ENCODE measurements around the gene TTC7B. TPM values are rescaled to one million over a fixed set of nuclear protein-coding genes. Genes with fewer than 3 reads are reported as not detected.

The TTC7B gene
- total and polyA plus RNA-seq, 2 experiments from 2014 or later, result 7.9 to 28.6 TPM

DNA sequence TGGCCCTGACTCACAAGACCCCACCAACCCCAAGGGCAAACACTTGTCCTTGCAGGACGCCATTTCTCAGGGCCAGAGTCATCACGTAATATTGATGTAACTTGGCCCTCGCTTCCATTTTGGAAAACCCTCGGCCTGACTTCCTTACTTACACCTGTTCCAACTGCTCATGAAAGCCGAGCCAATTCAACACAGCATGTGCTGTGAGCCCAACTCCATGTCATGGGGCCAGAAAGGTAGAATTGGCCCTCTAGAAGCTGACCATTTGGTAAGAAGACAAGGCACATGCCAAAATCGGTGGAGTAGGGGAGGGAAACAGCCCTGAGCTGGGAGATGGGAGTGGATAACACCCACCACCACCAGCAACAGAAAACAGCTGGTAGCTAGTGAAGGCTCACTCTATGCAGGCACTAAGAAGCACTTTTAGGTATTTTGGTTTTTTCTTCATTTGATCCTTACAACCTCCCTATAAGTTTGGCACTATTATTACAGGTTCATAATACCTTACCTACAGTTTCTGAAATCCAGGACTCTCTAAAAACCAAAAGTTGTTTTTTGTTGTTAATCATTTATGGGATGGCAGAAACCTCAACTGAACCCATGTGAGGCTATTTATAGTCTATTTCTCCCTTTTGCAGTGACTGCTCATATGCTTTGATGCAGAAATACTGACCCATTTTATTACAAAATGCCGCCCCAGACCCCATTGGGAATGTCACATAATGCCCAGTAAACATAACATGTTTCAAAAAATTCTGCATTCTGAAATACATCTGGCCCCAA lies 6.5 kb downstream of the TTC7B start (continued):
- TF ChIP-seq CTCF (conservative IDR thresholded peaks at IDR 0.05; ENCODE audit: low read depth in 2 of 2) (no peak), EZH2 (IDR thresholded peaks at IDR 0.05; ENCODE audit: low read depth, unreplicated experiment) (no peak), ETS1 (IDR thresholded peaks at IDR 0.05) (no peak), ZNF331 (CRISPR knock-in tag; IDR thresholded peaks at IDR 0.05; ENCODE audit: low read depth) (no peak), CREB1 (CRISPR knock-in tag; IDR thresholded peaks at IDR 0.05; ENCODE audit: low read depth) (no peak), JUNB (IDR thresholded peaks at IDR 0.05; ENCODE audit: unreplicated experiment) (no peak), ZNF114 (CRISPR knock-in tag; IDR thresholded peaks at IDR 0.05) (no peak), REST (IDR thresholded peaks at IDR 0.05; ENCODE audit: unreplicated experiment) (no peak), EZH2phosphoT487 (IDR thresholded peaks at IDR 0.05; ENCODE audit: unreplicated experiment) (no peak)

DNA sequence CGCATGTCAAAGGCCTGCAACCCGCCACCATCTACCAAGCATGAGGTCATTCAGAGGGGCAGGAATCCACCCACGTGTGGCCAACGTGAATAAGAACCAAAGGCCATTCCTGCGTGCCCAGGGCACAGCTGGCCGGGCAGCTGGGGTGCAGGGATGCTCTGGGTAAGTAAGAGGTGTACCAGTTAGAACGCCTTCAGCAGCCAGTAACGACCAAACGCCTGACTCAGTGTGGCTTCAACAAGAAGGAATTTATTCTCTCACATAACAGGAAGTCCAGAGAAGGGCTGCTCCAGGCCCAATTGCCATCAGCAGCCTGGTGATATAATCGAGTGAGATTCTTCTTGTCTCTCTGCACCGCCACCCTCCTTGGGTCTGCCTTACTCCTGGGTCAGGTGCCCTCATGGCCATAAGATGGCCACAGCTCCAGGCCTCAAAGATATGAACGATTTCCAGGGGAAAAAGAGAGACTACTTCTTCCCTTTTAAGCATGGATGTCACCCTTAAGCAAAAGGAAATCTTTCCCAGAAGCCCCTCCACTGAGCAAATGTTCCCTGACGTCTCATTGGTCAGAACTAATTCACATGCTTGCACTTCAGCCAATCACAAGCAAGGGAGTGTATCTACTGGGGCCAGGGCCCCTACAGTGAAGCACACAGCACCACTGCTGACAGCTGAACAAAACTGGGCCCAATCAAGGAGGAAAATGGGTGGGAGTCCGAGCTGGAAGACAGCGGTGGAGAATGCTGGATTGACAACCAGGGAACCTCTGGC lies 7.3 kb downstream of the TTC7B start:
- Mint-ChIP-seq H3K27me3 (ENCODE audit: insufficient read depth, low read depth, poor library complexity) (peaks cover 7% of the 10 kb centered on the region), H3K9me3 (no peaks in the 10 kb centered on the region), H3K4me1 (peaks cover 5% of the 10 kb centered on the region; the same call in 1 of the 3 replicates), H3K4me3 (no peak overlapping the region), H3K36me3 (ENCODE audit: low read depth) (no peaks in the 10 kb centered on the region), H3K27ac (no peak overlapping the region)
- ATAC-seq (no peak), DNase-seq (ENCODE audit: low spot score) (no peak)
- Histone ChIP-seq H3K4me3 (no peak overlapping the region), H3K4me2 (no peak overlapping the region), H3K36me3 (ENCODE audit: insufficient read depth) (no peaks in the 10 kb centered on the region), H3K27me3 (ENCODE audit: insufficient read depth) (no peaks in the 10 kb centered on the region), H2AFZ (no peak overlapping the region), H3K4me1 (ENCODE audit: insufficient read depth) (no peaks in the 10 kb centered on the region), H4K20me1 (replicated peaks; ENCODE audit: insufficient read depth) (no peaks in the 10 kb centered on the region), H3K27ac (ENCODE audit: low read depth) (no peak overlapping the region), H3F3A (replicated peaks; ENCODE audit: low read depth) (no peaks in the 10 kb centered on the region), H3K79me2 (replicated peaks; ENCODE audit: insufficient read depth) (peaks cover 3% of the 10 kb centered on the region; the same call in 1 of the 2 replicates), H3K9me2 (ENCODE audit: insufficient read depth) (no peaks in the 10 kb centered on the region)
- TF ChIP-seq ZNF331 (CRISPR knock-in tag; IDR thresholded peaks at IDR 0.05; ENCODE audit: low read depth) (no peak), EZH2 (IDR thresholded peaks at IDR 0.05; ENCODE audit: low read depth, unreplicated experiment) (no peak), REST (IDR thresholded peaks at IDR 0.05; ENCODE audit: unreplicated experiment) (no peak), JUNB (IDR thresholded peaks at IDR 0.05; ENCODE audit: unreplicated experiment) (no peak), ETS1 (IDR thresholded peaks at IDR 0.05) (no peak), NANOG (IDR thresholded peaks at IDR 0.05; ENCODE audit: borderline replicate concordance) (no peak), CREB1 (CRISPR knock-in tag; IDR thresholded peaks at IDR 0.05; ENCODE audit: low read depth) (no peak)

All from GM23338 (cell line).